GM12873 (cell line): ENCODE data around the gene FBN3.
A peak's percentile ranks its signal among the peaks of the same experiment; 100 is the strongest.

Experiments used
- CTCF ChIP-seq: IDR thresholded peaks from 2 replicates; pipeline ENCODE4 v1.5.1; 2012; ENCODE audit warnings: low read depth, mild to moderate bottlenecking, moderate library complexity, low read length, control low read depth; ENCODE audit not compliant: insufficient read depth; ENCODE audit errors: missing control alignments

Gene FBN3

GRCh38 chr19:8071912-8072311, 77.5 kb downstream of the FBN3 start:
- TF ChIP-seq CTCF = peak; percentile 17

GRCh38 chr19:8069096-8069973, 80.1 kb downstream of the FBN3 start:
- TF ChIP-seq CTCF = peak; percentile 87

- no peak for TF ChIP-seq CTCF
Measured at GRCh38 chr19:8065875-8066261, 83.5 kb downstream of the FBN3 start.

GRCh38 chr19:8064911-8065874, 84.2 kb downstream of the FBN3 start:
- TF ChIP-seq CTCF = no peak

- no peak for TF ChIP-seq CTCF
Measured at GRCh38 chr19:8057545-8058270, 91.7 kb downstream of the FBN3 start.

GRCh38 chr19:8056533-8056932, 92.9 kb downstream of the FBN3 start:
- TF ChIP-seq CTCF = no peak
